GM12865 (cell line): Measurements from ENCODE around the gene CD6.
A peak's percentile ranks its signal among the peaks of the same experiment; 100 is the strongest.

ENCODE experiments used
- DNase-seq: peaks from one replicate; pipeline ENCODE4 v3.0.0; 2010; ENCODE audit warnings: low read depth
- H3K4me3 ChIP-seq: 2 replicates; pipeline ENCODE4 v1.5.1; 2011; ENCODE audit warnings: mild to moderate bottlenecking, low read depth, low read length, control low read depth
- CTCF ChIP-seq: IDR thresholded peaks from 2 replicates; pipeline ENCODE4 v1.5.1; 2011; ENCODE audit warnings: low read length, control low read depth, low read depth, inconsistent platforms; ENCODE audit not compliant: insufficient read depth; ENCODE audit errors: missing control alignments

Gene CD6

DNA sequence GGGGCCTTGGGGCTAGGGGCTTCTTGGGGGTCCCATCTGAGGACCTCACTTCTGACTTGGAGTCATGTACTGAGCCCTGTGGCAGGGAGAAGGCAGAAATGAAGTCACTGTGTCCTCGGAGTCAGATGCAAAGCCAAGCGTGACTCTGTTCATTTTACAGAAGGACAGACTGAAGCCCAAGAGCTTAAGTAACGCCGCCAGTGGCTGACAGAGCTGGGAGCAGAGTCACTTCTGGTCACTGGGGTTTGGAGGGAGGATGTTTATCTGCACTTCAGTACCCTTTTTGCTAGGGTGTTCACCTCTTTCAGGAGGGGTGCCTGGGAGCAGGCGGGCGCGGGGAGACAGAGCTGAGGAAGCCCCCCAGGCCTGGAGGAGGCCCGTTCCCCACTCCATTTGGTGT lies 10.7 kb downstream of the CD6 start:
- no peak for TF ChIP-seq CTCF
- no peak for DNase-seq
- H3K4me3 ChIP-seq, result no peak overlapping the region

DNA sequence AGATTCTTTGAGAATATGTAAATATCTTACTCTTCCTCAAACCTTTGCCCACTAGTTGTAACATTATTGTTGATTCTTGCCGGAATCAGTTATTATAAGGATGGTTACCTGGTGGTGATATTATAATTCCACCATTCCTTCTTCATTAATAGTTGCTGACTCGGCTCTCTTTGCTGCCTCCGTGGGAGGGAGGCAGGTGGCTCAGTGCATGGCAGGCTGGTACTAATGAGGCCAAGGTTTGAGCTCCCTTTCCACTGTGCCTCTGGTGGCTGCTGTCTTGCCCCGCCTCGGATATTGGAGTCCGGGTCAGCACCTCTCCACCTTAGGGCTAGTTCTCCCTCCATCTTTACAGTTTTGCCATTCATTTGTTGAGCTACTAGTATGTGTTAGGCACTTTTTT lies 12.7 kb downstream of the CD6 start:
- no peak for DNase-seq
- no peak for TF ChIP-seq CTCF
- H3K4me3 ChIP-seq, result no peak overlapping the region

DNA sequence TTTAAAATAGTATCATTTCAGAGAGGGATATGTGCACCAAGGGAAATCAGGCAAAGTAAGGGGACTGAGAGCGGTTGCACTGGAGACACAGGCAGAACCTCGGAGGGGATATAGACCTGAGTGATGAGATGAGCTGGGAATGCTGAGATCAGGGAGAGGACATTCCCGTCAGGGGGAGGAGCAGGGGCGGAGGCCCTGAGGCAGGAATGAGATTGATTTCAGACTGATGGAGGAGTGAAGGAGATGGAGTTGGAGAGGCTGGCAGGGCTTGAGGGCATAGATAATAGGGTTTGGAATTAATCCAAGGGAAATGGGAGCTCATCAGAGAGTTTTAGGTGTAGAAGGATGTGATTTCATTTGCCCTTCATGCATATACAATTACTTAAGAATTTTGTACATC lies 13.2 kb downstream of the CD6 start:
- H3K4me3 ChIP-seq, result no peak overlapping the region
- DNase-seq, result no peak
- TF ChIP-seq CTCF, result no peak

DNA sequence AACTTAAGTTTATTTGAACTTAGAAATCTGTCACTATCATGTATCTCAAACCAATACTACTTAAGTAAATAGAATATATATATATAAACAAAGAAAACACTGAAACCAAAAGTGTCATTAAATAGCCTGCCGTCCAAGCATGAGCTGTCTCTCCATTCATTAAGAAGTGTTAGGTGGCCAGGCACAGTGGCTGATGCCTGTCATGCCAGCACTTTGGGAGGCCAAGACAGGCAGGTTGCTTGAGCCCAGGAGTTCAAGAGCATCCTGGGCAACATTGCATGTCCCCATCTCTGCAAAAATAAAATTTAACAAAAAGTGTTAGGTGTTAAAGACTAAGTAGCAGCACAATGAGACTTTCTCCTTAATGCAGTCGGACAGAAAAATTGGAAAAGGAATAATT lies 14.0 kb downstream of the CD6 start:
- H3K4me3 ChIP-seq, result no peak overlapping the region
- no peak for TF ChIP-seq CTCF
- DNase-seq, result no peak

GRCh38 chr11:60985991-60986915 lies 14.8 kb downstream of the CD6 start:
- DNase-seq, result peak; percentile 32
- H3K4me3 ChIP-seq, result no peak overlapping the region
- TF ChIP-seq CTCF, result no peak

DNA sequence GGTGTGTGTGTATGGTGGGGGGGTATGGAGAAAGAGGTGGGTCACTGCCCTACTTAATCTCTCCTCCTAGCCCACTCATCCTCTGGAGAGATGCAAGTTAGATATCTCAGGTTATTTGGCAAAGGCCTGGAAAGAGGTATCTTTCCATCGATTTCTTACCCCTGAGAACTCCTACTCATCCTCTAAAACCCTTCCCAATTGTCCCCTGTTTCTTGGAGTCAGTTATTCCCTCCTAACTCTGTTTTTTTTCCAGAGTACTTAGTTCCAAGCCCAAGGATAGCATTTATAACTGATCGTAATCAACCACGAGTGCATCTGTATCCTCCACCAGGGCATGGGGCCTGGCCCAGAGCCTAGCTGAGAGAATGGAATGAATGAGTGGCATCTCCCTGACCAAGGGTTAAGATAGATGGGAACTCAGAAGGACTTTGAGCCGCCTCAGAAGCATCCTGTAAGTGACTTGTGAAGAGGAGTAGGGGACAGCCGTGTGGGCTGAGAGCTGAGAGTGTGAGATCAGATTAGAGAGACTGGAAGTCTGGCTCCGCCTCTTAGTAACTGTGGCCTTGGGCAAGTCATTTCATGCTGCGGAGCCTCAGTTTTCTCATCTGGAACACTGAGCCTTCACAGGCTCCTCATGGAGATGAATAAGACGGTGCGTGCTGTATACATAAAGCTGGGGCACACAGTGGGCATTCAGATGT lies 16.2 kb downstream of the CD6 start:
- no peak for TF ChIP-seq CTCF
- H3K4me3 ChIP-seq, result no peak overlapping the region
- no peak for DNase-seq
